CD4-positive, alpha-beta T cell treated with Interleukin-15 for 4 hours (primary cell): Measurements from ENCODE around the gene IGIP.
A peak's percentile ranks its signal among the peaks of the same experiment; 100 is the strongest.

Source experiments
- DNase-seq: peaks from one replicate; pipeline ENCODE4 v3.0.0-alpha.2; 2020; ENCODE audit warnings: low spot score

IGIP gene

DNA sequence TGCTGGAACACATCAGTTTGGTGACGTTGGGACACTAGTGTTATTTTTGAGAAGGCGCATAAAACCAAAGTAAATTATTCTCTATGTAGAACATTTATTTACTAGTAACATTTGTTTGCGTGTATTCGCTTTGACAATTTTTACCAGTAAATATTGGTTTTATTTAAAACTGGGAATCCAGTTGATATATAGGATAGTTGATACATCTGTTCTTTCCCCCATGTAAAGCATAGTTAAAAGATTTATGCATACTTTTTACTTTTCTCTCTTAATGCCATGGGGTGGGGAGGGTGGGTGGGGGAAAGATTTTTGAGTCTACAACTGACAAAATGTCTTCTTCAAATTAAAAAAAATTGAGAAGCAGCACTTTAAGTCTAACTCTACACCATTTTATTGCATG, at the start of gene IGIP:
Gene IGIP (plus strand): TSS at position 301 of the 400 bp plus-strand sequence. CDS start 2,540 bp downstream, outside the sequence.
- DNase-seq: no peak

DNA sequence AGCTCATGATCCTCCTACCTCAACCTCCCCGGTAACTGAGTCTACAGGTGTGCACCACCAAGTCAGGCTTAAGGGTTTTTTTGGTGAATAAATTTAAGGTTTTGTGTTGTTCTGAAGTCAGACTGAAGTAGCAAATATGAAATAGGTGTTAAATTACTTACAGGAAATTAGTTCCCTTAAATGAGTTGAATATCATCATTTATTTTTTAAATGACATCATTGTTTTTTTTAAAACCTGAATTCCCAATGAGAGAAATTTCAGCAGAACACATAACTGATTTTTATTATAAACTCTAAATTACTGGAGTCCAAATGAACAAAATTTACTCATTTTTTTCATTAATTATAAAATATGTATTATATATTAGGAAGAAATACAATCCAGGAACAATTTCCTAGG, 49.6 kb upstream of the IGIP start:
- DNase-seq: no peak

DNA sequence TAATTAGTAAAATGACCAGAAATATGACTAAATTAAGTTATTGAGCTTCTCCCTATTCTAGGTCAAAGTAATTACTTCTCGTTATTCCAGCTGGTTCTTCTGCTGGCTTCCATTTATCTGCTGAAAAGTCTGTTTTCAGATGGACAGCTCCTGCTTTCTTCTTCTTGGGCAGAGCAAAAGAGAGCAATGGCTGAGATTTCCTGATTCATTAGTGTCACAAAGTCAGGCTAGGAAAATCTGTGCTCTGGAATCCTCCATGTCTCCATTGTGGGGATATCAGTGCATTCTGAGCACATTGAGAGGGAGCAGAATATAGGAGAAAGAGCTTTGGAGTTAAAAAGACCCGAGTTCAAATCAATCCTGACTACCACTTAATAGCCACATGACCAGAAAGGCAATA, 48.9 kb upstream of the IGIP start:
- DNase-seq: no peak

DNA sequence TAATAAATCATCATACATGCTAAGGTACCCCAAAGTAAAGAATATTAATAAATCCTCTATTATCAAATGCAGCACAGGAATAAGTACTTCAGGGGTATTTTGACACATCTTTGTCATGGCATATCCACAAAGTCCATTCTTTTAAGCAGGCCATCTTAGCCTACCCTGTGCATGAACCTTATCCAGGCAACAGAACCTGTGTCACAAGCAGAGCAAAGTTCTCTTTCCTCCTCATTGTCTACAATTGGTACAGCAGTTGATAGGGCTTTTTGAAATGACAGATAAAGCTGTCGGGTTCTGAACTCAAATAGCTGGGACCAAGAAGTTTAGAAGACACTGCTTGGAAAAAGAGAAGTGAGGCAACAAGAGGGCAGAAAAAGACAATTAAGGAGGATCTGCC, 42.6 kb upstream of the IGIP start:
- no peak for DNase-seq

DNA sequence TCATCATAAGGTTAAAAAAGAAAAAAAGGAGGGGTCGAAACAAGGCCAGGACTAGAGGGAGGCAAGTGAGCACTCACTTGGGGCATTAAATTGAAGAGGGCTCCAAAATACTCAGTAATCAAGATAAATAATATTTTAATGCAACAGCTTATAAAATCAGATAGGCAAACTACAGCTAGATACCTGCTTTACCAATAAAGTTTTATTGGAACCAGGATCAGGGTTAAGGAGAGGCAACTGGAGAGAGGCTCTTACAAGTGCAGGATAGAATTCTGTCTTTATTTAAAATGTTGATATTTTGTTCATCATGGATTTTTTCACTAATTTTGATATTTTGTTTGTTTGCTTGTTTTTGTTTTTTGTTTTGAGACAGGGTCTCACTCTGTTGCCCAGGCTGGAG, 42.1 kb upstream of the IGIP start:
- no peak for DNase-seq

DNA sequence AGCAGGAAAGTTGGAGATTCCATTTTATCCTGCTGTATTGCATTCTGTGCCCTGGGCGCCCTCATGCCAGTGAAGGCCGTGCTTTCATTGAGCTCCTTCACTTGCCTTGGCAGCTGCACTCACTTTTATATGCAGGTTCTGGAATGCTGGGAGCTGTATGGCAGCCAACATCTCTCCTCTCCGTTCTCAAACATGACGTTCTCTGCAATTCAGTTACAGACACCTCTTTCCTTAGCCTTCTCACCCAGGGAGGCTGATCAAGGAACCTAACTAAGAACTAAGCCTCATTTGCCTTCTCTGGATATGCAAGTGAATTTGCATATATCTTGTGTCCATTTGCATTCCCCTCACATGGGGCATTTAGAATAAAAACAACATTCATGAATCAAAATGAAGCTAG, 41.2 kb upstream of the IGIP start:
- DNase-seq: no peak

DNA sequence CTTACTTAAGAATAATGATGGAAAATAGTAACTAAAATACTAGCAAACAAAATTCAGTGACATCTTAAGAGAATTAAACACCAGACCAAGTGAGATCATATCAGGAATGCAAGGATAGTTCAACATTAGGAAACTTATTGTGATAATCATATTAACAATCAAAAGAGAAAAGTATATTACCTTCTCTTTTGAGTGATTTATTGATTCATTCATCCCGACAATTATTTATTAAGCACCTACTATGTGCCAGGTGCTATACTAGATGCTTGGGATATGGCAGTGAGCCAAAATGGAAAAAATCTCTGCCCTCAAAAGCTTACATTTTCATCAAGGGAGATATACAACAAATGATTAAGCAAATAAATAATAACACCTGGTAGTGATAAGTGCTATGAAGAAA, 35.5 kb upstream of the IGIP start:
- DNase-seq: no peak

DNA sequence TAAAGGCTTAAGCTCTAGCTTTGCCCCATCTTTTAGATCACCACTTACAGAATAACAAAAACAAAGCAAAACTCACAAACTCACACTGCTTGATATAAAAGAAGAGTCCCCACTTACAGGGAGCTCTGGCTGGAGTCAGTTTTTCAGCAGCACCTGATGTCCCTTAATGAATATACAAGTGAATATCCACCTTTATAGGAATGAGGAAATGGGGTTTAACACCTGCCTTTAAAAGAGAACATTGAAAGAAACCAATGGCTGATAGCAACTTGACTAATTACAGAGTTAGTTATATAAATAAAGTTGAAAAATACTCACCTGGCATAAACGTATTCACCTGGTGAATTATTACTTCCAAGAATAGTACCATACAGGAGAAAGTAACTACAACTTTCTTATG, 32.6 kb upstream of the IGIP start:
- DNase-seq: no peak

DNA sequence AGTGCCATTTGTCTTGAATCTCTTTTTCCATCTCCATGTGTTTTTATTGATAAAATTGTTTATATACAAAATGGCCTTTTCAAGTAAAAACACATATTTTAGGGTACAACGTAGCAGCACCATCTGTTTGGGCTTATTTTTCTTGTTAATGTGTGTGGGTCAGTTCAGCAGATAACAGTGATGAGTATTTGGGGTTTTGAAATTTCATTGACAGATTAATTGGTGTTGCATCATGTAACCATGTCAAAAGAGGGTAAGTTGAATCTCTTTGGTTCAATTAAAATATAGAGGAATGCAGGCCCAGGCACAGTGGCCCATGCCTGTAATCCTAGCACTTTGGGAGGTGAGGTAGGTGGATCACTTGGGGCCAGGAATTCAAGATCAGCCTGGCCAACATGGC, 31.9 kb upstream of the IGIP start:
- no peak for DNase-seq

DNA sequence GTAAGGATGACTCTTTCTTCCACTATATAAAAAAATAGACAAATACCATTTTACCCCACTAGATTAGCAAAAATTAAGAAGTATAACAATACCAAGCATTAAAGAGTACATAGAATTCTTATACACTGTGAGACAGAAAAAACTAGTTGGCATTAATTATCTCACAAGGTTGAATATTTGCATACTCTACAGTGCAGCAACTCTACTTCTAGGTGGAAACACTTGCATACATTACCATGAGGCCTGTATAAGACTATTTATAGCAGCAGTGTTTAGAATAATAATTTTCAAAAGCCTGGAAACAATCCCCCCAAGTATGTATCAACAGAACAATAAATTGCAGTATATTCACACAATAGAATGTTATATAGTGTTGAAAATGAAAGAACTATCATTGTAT, 30.8 kb upstream of the IGIP start:
- no peak for DNase-seq

DNA sequence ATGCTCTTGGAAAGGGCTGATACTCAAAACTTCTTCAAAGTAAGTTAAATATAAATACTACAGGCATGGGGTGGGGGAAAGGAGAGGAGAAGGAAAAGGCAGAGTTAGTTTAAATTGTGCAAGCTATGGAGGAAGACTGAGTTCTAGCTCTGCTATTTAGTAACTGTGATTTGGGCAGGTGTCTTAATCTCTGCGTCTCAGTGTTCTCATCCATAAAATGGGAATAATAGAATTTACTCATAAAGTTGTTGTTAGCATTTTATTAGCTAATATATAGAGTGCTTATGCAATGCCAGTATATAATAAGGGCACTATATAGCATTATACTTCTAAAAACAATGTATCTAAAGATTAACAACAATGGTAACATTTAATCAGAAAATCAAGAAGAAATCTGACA, 24.6 kb upstream of the IGIP start:
- DNase-seq: no peak

DNA sequence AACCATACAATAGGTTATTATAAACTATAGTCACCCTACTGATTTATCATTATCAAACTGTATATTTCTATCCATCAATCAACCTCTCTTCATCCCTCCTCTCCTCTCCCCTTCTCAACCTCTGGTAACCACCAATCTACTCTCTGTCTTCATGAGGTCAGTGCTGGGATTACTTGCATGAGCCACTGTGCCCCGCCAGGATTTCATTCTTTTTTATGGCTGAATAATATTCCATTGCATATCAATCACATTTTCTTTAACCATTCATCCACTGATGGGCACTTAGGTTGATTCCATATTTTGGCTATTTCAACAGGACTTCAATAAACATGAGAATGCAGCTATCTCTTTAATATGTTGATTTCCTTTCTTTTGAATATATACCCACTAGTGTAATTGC, 22.6 kb upstream of the IGIP start:
- no peak for DNase-seq

DNA sequence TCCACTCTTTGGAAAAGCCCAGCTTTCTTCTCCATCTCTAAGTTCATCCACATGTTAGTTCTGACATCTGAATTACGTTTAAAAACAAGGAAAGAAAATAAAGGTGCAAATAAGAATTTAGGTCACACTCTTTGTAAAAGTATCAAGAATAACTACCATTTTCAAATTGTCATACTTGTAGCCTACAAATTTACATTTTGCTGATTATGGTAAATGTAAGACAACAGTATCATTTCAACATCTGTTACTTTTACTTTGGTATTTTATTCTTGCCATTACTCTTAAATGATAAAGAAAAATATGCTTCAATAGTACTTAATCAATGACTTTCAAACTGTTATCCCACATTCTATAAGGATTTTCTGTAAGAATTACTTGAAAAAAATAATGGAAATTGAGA, 21.6 kb upstream of the IGIP start:
- no peak for DNase-seq

DNA sequence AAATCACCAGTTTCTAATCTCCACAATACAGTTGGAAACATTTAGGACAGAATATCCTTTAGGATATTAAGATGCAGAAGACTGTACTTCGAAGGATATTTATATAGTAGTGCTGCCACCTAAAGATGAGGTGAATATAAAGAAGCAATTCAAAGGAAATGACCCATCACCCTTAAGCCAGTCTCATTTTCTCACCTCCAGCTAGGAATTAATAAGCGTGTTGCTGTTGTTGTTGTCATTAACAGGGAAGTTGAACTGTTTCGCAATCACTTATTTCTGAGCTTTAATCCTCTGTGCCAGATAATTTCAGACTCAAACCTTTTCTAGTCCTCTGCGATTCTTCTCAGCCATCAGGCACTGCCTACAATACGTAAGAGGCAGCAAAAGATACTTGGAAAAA, 19.6 kb upstream of the IGIP start:
- no peak for DNase-seq

DNA sequence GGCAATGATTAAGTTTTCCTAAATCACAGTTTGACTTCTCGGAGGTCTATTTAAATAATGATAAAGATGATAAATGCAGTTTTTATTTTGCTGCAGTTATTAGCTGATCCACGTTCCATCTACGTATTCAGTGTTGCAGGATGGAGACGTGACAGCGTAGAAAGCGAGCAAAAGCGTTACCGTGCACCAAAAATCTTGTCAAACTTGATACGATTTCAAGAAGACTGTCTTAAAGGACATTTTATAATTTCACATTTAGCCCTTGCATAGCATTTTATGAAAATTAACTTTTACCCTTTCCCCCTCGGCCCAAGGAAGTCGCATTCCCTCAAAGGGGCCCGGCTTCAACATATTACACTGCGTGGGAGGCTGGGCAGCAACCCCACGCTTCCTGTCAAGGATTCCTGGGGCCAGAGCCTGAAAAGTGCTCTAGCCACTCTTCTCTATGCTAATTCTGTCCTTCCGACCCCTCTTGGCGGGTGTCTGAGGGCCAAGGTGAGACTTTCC, 18.9 kb upstream of the IGIP start:
- no peak for DNase-seq

DNA sequence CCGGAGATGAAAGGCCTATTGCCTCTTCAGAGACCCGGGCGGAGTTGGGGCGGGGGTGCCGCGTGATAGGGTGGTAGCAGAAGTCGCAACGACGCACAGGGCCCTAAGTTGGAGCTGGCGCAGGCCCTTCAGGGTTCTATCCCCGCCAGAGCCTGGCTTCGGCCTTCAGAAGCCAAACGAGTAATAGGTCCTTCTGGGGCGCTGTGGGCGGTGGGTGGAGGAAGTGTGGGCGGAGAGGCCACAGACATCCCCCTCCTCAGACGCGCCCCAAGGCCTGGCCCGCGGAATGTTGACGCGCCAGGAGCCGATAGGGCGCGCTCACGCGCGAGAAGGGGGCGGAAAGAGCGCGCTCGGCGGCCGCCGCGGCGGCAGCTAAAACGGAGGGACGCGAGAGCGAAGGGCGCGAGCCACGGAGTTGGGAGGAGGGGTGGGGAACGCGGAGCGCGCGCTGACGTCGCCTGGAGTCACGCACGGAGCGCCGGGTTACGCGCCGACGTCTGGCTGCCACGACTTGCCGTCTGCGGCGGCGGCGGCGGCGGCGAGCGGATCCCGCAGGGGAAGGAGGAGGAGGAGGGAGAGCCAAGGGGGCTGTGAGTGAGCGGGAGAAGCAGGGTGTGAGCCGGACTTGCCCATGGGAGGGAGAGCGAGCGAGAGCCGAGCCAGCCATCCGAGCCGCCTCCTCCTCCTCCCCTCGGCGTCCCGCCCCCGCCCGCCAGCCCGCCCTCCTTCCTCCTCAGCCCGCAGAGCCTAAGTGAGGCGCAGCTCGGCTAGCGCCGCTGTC, 18.2 kb upstream of the IGIP start:
- DNase-seq: peak; percentile 94

DNA sequence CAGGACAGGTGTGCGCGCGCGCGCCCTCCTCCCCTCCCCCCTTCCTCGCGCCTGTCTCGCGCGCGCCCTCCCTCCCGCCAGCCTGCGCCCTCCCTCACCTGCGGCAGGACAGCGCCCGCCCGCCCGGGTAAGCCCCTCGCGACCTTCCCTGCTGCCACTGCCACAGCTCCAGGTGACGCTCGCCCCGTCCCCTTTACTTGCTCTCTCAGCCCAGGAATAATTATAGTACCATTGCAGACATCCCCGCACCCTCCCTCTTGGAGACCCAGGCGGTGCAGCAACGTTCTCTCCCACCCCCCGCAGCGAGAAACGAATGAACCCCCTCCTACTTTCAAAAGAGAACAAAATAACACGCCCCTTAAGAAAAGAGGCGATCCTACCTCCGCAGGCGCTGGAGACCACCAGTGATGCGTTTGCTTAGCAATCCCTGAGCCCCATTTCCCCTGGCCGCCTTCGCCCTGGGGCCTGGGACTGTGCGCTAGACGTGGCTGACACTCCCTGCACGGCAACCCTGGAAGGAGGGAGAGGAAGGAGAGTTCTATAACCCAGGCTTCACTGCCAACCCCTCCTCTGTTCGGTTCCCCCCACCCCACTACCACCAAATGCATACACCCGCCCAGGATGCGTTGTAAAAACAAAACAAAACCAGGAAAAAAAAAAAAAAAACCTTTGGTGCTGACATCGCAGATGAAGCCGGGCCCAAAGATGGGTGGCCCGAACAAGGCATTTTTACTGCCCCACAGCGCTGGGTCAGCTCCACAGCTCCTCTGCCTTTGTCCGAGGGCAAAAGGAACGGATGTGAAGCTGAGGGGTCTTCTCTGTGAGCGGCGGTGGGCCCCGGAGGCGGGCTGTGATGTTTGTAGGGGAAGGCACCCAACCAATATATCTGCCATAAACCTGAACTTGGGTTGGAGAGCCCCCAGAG, 17.4 kb upstream of the IGIP start:
- DNase-seq: no peak

DNA sequence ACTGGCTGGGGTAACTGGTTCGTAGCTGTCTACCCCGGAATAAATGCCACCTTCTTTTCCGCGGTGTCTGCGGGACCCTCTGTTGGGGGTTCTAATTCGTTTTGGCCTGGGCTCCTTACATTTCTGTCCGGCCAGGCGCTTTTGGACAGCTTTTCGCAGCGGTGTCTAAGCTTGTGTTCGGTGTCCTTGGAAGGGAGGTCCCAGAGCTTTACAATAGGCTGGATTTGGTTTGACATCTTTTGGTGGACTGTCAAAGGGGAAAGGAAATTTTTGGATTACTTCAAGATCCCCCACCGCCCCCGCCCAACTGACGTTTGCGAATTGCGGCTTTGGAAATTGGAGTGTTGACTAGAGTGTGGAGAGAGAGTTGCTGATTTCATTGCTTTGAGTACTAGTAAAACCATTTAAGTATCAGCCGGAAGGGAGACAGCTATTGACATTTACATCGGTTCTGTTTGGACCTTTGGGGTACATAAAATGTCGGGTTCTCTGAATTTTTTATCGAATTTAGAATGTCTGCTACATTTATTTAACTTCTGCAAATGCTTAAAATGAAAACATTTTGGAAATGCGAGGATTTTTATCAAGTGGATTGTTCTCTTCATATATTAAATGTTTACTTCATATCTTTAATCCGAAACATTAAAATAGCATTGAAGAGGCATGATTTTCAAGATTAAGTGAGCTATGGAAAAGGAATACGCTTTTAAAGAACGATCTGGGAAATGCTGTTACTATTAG, 16.5 kb upstream of the IGIP start:
- no peak for DNase-seq

DNA sequence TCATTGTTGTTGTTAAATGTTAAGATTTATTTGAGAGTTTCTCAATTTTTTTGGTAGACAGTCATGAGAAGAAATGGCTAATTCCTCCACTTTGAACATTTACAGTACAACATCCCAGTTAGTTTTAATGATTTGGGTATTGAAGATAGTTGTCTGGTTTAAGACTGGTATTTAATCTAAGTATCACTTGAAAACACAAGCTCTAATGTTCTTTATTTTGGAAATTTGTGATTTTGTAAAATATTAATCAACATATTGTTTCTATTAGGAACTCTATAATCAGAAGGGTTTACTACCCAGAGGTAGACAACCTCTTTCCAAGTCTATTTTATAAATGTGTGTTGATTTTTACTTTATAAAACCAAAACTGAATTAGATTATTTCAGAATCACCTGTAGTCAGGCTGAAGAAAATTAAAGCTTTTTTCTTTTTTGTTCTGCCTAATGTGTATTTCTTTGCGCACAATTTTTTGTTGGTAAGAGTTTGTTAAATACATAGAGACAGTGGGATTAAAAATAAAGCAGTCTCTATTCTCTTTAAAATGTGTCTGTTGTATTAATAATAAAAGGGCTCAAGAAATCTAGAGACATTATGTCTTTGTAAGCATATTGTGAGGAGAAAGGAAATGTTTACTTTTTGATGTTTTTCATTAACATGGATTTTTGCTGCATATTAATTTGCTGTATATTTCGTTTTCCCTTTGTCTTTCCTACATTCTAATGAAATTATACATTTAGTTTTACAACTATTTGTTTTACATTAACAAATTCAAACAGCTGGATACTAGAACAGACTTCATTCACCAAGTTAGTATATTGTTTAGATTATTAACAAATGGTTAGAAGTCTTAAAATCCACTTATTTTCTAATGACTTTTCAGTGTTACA, 15.7 kb upstream of the IGIP start:
- DNase-seq: no peak

DNA sequence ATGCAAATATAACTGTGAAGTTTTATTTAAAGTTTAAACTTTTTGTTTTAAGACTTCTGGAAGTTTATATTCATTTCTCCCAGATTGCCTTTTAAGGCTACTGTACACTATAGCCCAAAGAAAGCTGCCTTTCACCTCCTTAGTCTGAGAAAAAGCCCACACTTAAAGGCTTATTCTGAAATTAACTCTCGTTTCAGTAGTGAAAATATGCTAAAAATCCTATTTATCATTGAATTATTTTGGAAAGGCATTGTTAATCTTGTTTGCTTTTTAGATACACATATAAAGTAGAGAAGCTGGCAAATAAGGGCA, 15.1 kb upstream of the IGIP start:
- DNase-seq: no peak

DNA sequence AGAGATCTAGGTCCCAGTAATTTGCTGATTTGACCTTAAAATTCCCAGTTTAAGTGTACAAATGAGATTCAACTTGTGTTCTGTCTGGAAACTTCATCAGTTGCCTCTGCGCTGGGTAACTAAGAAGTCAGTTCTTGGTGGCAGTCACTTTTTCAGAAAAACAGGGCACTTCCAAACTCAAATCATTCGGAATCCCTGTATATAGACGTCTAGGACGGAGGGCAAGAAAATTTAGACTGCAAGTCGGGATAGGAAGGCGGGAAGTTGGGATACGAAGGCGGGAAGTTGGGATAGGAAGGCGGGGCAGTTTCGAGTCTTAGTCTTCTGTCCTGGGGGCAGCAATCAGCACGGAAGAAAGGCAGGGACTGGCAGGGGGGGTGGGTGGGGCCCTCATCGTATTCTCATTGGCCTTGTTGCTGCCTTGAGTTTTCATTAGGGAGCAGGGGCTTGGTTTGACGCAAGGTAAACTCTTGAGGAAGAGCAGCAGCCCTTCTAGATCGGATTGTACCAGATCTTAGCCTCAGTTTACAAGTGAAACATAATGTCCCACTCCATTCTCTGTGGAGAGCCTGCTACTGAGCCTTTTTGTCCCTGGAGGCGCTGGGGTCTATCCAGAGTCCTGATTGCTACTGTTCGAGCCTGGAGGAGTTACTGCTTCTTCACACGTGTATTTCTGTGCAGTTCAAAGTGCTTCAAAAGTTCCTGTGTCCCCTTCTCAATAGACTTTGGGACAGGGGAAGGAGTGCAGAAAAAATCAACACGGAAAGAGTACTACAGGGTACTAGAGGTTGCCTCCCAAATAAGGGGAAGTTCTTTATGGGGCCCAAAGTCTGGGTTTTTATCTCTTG, 14.5 kb upstream of the IGIP start:
- no peak for DNase-seq
